K562 (cell line): Measurements from ENCODE around the gene FBXW7. TPM values are rescaled to one million over a fixed set of nuclear protein-coding genes. Genes with fewer than 3 reads are reported as not detected.
A peak's percentile ranks its signal among the peaks of the same experiment; 100 is the strongest.

Experiments
- BHLHE40 ChIP-seq: IDR thresholded peaks from 2 replicates; pipeline ENCODE4 v1.6.1; 2011; ENCODE audit warnings: low read length, improper control_type of control experiment
- CBFA2T2 ChIP-seq: fragments of 450-650 bp; conservative IDR thresholded peaks from 2 replicates; pipeline ENCODE4 v1.6.1; 2017; ENCODE audit warnings: mild to moderate bottlenecking
- DIDO1 ChIP-seq: fragments of 450-650 bp; IDR thresholded peaks from 2 replicates; pipeline ENCODE4 v1.6.1; 2016; ENCODE audit warnings: low read depth, missing biosample characterization, missing genetic modification characterization
- ELF2 ChIP-seq: fragments of 250-450 bp; sonication (Bioruptor Pico); IDR thresholded peaks from 2 replicates; pipeline ENCODE4 v1.5.0; 2021; ENCODE audit warnings: mild to moderate bottlenecking
- FOS ChIP-seq: IDR thresholded peaks from 3 replicates; pipeline ENCODE4 v1.6.1; 2011; ENCODE audit not compliant: insufficient read length; ENCODE audit errors: extremely low read depth
- PYGO2 ChIP-seq: fragments of 450-650 bp; IDR thresholded peaks from 2 replicates; pipeline ENCODE4 v1.6.1; 2016; ENCODE audit warnings: mild to moderate bottlenecking, missing genetic modification characterization, moderate library complexity, missing compliant biosample characterization
- RFX7 ChIP-seq: fragments of 250-450 bp; sonication (Bioruptor Pico); IDR thresholded peaks from 2 replicates; pipeline ENCODE4 v1.5.1; 2021; ENCODE audit warnings: mild to moderate bottlenecking
- RNF219 ChIP-seq: fragments of 250-450 bp; sonication (Bioruptor Pico); IDR thresholded peaks from 2 replicates; pipeline ENCODE4 v1.5.0; 2022; ENCODE audit warnings: mild to moderate bottlenecking
- SMAD2 ChIP-seq: fragments of 150-350 bp; IDR thresholded peaks from 2 replicates; pipeline ENCODE4 v1.6.1; 2014; ENCODE audit warnings: low read depth, mild to moderate bottlenecking, low read length
- SMAD3 ChIP-seq: fragments of 450-650 bp; formaldehyde crosslinking; conservative IDR thresholded peaks from 2 replicates; pipeline ENCODE4 v1.4.0; 2020; ENCODE audit warnings: mild to moderate bottlenecking
- SRSF7 ChIP-seq: fragments of 200-400 bp; formaldehyde crosslinking; optimal IDR thresholded peaks from 2 replicates; pipeline ENCODE3; 2017; ENCODE audit warnings: mild to moderate bottlenecking, low read depth, low read length
- TRIM28 ChIP-seq: fragments of 450-650 bp; IDR thresholded peaks from 2 replicates; pipeline ENCODE4 v1.6.1; 2017
- ZC3H4 ChIP-seq: sonication (generic); formaldehyde crosslinking; IDR thresholded peaks from 2 replicates; pipeline ENCODE4 v1.9.0; 2021; ENCODE audit warnings: missing genetic modification reagents, borderline replicate concordance
- ZFX ChIP-seq: sonication (generic); formaldehyde crosslinking; IDR thresholded peaks from 2 replicates; pipeline ENCODE4 v1.8.0; 2022; ENCODE audit warnings: mild to moderate bottlenecking, missing genetic modification reagents, moderate library complexity
- ZKSCAN1 ChIP-seq: fragments of 150-350 bp; IDR thresholded peaks from 2 replicates; pipeline ENCODE4 v1.6.1; 2016; ENCODE audit warnings: low read depth, low read length
- ZMIZ1 ChIP-seq, 2 experiments: fragments of 150-350 bp in 1 of 2; IDR thresholded peaks; 2 replicates each; pipeline ENCODE4 v1.6.1; 2012 to 2016; ENCODE audit warnings: low read depth in 2 of 2, low read length in 2 of 2, mild to moderate bottlenecking in 1 of 2, moderate library complexity in 1 of 2
- polyA plus RNA-seq, 8 experiments: library from polyadenylated mRNA; depleted of rRNA in 4 of 8; stranded (reverse) in 5 of 8; unstranded in 3 of 8; fragments of >200 nt; fragmentation: Nextera tagmentation in 2 of 8; fragmentation: Illumina TruSeq in 1 of 8; extraction: Ambion mirVana in 2 of 8; extraction: Trizol in 1 of 8; gene quantifications; 2 replicates each; pipeline versions ENCODE4 v1.2.1 to v1.2.3, GENCODE V29; 2011 to 2014; ENCODE audit warnings: inconsistent platforms in 1 of 8, missing spikeins in 1 of 8
- total RNA-seq, 7 experiments: library from RNA; depleted of rRNA in 6 of 7; stranded (reverse); fragments of >200 nt in 6 of 7; fragmentation: Illumina TruSeq in 2 of 7; extraction: Trizol in 2 of 7; gene quantifications; 2 replicates each; pipeline versions ENCODE4 v1.2.1 to v1.2.3, GENCODE V29; 2011 to 2021; ENCODE audit warnings: low replicate concordance in 1 of 7

Gene FBXW7
- total and polyA plus RNA-seq, 9 of the 15 experiments (the other 6 are each of a cell fraction or from before 2014, with no cell fraction given): 6.8 to 44.2 (median 16.4) TPM

GRCh38 chr4:152536545-152537182 is 772 bp upstream of the FBXW7 start (continued):
- TF ChIP-seq PYGO2 (tag): no peak
- TF ChIP-seq SMAD3 (CRISPR knock-in tag): no peak
- no peak for TF ChIP-seq SMAD2
- TF ChIP-seq DIDO1 (tag): no peak
- no peak for TF ChIP-seq CBFA2T2
- TF ChIP-seq ZMIZ1 (IDR thresholded peaks at IDR 0.05; ENCODE audit: low read depth in 2 of 2, low read length in 2 of 2): no peak
- no peak for TF ChIP-seq ZC3H4 (CRISPR knock-in tag)
- no peak for TF ChIP-seq SRSF7
- TF ChIP-seq RNF219 (CRISPR knock-in tag): no peak
- peak; percentile 66 for TF ChIP-seq BHLHE40
- TF ChIP-seq ZFX (CRISPR knock-in tag): 0 out of 2 replicates have a peak, but pooled peaks have one; percentile 7
- no peak for TF ChIP-seq ELF2 (CRISPR knock-in tag)
- no peak for TF ChIP-seq TRIM28
- TF ChIP-seq ZKSCAN1: no peak
- no peak for TF ChIP-seq FOS
- no peak for TF ChIP-seq RFX7 (CRISPR knock-in tag)
